Head of caudate nucleus (tissue), 42 donors: ENCODE results near the gene MUC5AC.
"Not testable (repeated sequence)": the region's sequence is repeated elsewhere in the genome, so short reads cannot be mapped to it uniquely, and the experiment has no call there.

Source experiments
- DNase-seq, 42 donors: peaks; one replicate each; pipeline versions ENCODE4 v3.0.0 to v3.0.0-alpha.2; 2020 to 2021; ENCODE audit warnings: mixed read lengths in 7 of 42
- intact Hi-C: fragments of 100-400 bp; cut with DNase I; formaldehyde crosslinking; loops from one replicate; pipeline ENCODE4 v1.15.0; 2022

Gene MUC5AC

GRCh38 chr11:1234771-1235305, 77.1 kb downstream of the MUC5AC start:
- peak in 2 of 42 donors; percentile 1 to 9 for DNase-seq
- intact Hi-C loops = no loop called here

DNA sequence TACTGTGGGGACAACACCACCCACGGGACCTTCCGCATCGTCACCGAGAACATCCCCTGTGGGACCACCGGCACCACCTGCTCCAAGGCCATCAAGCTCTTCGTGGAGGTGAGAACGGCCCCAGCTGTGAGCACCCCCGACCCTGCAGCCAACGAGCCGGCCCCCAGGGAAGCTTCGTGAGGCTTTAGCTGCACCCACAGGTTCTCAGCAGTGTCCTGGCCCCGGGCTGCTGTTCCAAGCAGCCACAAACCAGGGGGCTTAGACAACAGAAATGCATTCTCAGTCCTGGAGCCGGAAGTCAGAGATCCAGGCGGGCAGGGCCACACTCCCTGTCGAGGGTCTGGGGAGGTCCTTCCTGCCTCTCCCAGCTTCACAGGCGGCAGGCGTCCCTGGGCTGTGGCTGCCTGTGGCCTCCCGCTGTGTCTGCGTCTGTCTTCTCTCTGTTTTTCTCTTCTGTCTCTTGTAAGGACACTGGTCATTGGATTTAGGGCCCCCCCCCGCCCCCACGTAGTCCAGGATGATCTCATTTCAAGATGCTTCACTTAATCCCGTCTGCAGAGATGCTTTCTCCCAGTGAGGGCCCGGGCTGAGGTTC, 77.7 kb downstream of the MUC5AC start:
- peak in 2 of 42 donors; percentile 0 to 19 for DNase-seq
- intact Hi-C loops = no loop called here

DNA sequence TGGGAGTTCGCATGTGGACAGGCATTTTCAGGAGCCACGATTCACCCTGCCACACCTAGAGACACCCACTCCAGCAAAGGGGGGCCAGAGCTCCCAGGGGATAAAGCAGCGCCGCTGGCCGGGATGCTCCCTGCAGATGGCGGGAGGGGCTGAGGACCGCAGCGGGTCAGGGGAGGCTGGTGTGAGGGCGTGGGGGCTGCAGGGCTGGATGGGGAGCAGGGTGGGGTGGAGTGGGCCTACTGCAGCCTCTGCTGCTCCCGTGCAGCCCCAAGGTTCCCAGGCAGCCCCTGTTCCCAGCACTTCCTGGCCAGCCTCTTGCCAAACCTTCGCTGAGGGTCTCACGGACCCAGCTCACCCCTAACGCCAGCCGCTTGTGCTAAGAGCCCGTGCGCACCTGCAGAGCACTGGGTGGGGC, 78.2 kb downstream of the MUC5AC start:
- intact Hi-C loops = no loop called here
- no peak for DNase-seq

DNA sequence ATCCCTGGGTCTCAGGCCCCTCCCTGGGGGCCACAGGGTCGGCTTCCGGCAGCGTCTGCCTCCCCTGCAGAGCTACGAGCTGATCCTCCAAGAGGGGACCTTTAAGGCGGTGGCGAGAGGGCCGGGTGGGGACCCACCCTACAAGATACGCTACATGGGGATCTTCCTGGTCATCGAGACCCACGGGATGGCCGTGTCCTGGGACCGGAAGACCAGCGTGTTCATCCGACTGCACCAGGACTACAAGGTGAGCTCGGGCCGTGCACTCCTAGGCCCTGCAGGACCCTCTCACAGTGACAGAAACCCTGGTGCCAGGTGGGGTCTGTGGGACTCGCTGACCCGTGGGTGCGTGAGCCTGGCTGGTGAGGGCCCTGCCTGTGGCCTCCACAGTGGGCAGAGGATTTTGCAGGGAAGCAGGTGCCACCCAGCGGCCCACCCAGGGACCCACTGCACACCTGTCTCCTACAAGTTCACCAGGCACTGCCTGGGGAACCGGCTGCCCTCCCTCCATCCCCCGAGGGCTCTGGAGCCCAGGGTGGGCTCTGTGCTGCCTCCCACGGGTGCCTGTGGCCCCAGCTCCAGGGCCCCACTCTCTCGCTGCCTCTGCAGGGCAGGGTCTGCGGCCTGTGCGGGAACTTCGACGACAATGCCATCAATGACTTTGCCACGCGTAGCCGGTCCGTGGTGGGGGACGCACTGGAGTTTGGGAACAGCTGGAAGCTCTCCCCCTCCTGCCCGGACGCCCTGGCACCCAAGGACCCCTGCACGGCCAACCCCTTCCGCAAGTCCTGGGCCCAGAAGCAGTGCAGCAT, 78.8 kb downstream of the MUC5AC start:
- DNase-seq = no peak
- intact Hi-C loops = no loop called here

DNA sequence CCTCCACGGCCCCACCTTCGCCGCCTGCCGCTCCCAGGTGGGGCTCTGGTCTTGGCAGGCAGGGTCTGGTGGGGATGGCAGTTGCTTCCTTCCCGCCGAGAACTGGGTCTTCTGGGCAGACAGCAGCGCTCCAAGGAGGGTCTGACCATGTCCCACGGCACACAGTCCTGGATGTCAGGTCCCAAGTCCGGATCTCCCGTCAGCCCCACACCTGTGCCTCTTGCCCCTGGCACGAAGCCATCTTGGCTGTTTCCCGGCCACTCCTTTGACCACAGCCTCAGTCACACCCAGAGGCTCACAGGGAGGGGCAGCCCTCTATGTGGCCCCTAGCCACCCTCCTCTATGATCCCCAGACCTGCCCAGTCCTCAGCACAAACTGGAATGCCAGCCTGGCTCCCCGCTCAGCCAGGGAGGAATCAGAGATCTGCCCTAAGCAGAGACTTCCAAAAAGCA, 79.4 kb downstream of the MUC5AC start:
- no peak for DNase-seq
- intact Hi-C loops = no loop called here

GRCh38 chr11:1237851-1238250, 80.1 kb downstream of the MUC5AC start:
- intact Hi-C loops = no loop called here
- DNase-seq = no peak

- intact Hi-C loops = no loop called here
- DNase-seq = no peak
Observed at GRCh38 chr11:1238767-1239595, 81.2 kb downstream of the MUC5AC start.

DNA sequence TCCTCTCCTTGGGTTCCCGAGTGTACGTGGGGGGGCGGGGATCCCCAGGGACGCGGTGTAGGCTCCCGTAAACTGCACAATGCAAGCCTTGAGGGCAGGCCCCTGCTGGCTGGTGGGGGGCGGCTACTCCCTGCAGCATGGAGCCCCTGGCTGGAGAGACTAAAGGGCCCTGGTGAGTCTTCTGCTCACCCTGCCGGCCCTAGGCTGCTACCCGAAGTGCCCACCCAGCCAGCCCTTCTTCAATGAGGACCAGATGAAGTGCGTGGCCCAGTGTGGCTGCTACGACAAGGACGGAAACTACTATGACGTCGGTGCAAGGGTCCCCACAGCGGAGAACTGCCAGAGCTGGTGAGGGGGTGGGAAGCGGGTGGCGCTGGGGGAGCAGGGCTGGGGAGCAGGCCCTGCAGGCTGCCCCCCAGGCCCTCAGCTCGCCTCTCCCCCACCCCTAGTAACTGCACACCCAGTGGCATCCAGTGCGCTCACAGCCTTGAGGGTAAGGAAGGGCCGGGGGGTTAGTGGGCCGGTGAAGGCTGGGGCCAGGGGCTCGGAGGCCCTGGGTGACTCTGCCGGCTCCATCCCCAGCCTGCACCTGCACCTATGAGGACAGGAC, 81.9 kb downstream of the MUC5AC start:
- no peak for DNase-seq
- intact Hi-C loops = no loop called here

DNA sequence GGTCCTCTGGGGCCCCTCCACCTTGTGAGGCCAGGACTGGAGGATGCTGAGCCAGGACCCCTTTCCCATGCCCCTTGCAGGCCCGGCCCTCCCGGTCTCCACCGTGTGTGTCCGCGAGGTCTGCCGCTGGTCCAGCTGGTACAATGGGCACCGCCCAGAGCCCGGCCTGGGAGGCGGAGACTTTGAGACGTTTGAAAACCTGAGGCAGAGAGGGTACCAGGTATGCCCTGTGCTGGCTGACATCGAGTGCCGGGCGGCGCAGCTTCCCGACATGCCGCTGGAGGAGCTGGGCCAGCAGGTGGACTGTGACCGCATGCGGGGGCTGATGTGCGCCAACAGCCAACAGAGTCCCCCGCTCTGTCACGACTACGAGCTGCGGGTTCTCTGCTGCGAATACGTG, 83.0 kb downstream of the MUC5AC start:
- intact Hi-C loops = no loop called here
- DNase-seq = no peak

DNA sequence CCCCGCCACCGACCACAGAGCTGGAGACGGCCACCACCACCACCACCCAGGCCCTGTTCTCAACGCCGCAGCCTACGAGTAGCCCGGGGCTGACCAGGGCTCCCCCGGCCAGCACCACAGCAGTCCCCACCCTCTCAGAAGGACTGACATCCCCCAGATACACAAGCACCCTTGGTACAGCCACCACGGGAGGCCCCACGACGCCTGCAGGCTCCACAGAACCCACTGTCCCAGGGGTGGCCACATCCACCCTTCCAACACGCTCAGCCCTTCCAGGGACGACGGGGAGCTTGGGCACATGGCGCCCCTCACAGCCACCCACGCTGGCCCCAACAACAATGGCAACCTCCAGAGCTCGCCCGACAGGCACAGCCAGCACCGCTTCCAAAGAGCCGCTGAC, 84.0 kb downstream of the MUC5AC start:
- no peak for DNase-seq
- intact Hi-C loops = no loop called here

DNA sequence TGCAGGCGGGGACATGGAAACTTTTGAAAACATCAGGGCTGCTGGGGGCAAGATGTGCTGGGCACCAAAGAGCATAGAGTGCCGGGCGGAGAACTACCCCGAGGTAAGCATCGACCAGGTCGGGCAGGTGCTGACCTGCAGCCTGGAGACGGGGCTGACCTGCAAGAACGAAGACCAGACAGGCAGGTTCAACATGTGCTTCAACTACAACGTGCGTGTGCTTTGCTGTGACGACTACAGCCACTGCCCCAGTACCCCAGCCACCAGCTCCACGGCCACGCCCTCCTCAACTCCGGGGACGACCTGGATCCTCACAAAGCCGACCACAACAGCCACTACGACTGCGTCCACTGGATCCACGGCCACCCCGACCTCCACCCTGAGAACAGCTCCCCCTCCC, 84.5 kb downstream of the MUC5AC start:
- intact Hi-C loops = no loop called here
- no peak for DNase-seq

- DNase-seq, intact Hi-C loops: not testable (repeated sequence)
Observed at GRCh38 chr11:1242751-1243150, 85.0 kb downstream of the MUC5AC start.

DNA sequence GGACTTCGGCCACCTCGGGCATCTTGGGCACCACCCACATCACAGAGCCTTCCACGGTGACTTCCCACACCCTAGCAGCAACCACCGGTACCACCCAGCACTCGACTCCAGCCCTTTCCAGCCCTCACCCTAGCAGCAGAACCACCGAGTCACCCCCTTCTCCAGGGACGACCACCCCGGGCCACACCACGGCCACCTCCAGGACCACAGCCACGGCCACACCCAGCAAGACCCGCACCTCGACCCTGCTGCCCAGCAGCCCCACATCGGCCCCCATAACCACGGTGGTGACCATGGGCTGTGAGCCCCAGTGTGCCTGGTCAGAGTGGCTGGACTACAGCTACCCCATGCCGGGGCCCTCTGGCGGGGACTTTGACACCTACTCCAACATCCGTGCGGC, 85.8 kb downstream of the MUC5AC start:
- intact Hi-C loops, DNase-seq: not testable (repeated sequence)

GRCh38 chr11:1244557-1244956, 86.8 kb downstream of the MUC5AC start:
- DNase-seq, intact Hi-C loops: not testable (repeated sequence)

GRCh38 chr11:1245717-1246116, 88.0 kb downstream of the MUC5AC start:
- DNase-seq, intact Hi-C loops: not testable (repeated sequence)

DNA sequence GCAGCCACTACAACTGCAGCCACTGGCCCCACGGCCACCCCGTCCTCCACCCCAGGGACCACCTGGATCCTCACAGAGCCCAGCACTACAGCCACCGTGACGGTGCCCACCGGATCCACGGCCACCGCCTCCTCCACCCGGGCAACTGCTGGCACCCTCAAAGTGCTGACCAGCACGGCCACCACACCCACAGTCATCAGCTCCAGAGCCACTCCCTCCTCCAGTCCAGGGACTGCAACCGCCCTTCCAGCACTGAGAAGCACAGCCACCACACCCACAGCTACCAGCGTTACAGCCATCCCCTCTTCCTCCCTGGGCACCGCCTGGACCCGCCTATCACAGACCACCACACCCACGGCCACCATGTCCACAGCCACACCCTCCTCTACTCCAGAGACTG, 88.5 kb downstream of the MUC5AC start:
- DNase-seq, intact Hi-C loops: not testable (repeated sequence)

- DNase-seq, intact Hi-C loops: not testable (repeated sequence)
Observed at GRCh38 chr11:1247026-1247425, 89.3 kb downstream of the MUC5AC start.

DNA sequence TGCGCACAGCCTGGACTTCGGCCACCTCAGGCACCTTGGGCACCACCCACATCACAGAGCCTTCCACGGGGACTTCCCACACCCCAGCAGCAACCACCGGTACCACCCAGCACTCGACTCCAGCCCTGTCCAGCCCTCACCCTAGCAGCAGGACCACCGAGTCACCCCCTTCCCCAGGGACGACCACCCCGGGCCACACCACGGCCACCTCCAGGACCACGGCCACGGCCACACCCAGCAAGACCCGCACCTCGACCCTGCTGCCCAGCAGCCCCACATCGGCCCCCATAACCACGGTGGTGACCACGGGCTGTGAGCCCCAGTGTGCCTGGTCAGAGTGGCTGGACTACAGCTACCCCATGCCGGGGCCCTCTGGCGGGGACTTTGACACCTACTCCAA, 91.2 kb downstream of the MUC5AC start:
- intact Hi-C loops, DNase-seq: not testable (repeated sequence)

- intact Hi-C loops, DNase-seq: not testable (repeated sequence)
Observed at GRCh38 chr11:1250411-1250810, 92.7 kb downstream of the MUC5AC start.
